Stimulated activated CD4-positive, alpha-beta T cell treated with anti-CD3 and anti-CD28 coated beads, Interleukin-1b, Interleukin-23, amount 100 ng/mL, for 1 hour (primary cell): ENCODE results near the gene NOL12.
"Not testable (repeated sequence)": the region's sequence is repeated elsewhere in the genome, so short reads cannot be mapped to it uniquely, and the experiment has no call there.

Experiments
- DNase-seq, 2 donors: peaks; one replicate each; pipeline ENCODE4 v3.0.0-alpha.2; 2020; ENCODE audit warnings: low read depth in 2 of 2

Gene NOL12

GRCh38 chr22:37713761-37714160 is 27.6 kb downstream of the NOL12 start:
- no peak for DNase-seq

- no peak for DNase-seq
These were observed 28.5 kb downstream of the NOL12 start for GRCh38 chr22:37714634-37715033.

- no peak for DNase-seq
These were observed 29.6 kb downstream of the NOL12 start for GRCh38 chr22:37715760-37716159.

GRCh38 chr22:37716708-37717107 is 30.6 kb downstream of the NOL12 start:
- no peak for DNase-seq

- DNase-seq = not testable (repeated sequence)
These were observed 31.1 kb downstream of the NOL12 start for GRCh38 chr22:37717235-37717634.

GRCh38 chr22:37717746-37718305 is 31.7 kb downstream of the NOL12 start:
- not testable (repeated sequence) for DNase-seq

GRCh38 chr22:37725551-37726240 is 39.6 kb downstream of the NOL12 start:
- no peak for DNase-seq

- DNase-seq = no peak
These were observed 40.2 kb downstream of the NOL12 start for GRCh38 chr22:37726241-37726887.

- DNase-seq = no peak
These were observed 42.5 kb downstream of the NOL12 start for GRCh38 chr22:37728620-37729019.

GRCh38 chr22:37731804-37732471 is 45.8 kb downstream of the NOL12 start:
- no peak for DNase-seq

GRCh38 chr22:37732699-37733607 is 46.8 kb downstream of the NOL12 start:
- no peak for DNase-seq

- DNase-seq = no peak
These were observed 47.7 kb downstream of the NOL12 start for GRCh38 chr22:37733625-37734401.

GRCh38 chr22:37734402-37734700 is 48.2 kb downstream of the NOL12 start:
- DNase-seq = no peak

- DNase-seq = no peak
These were observed 48.9 kb downstream of the NOL12 start for GRCh38 chr22:37734964-37735451.

- no peak for DNase-seq
These were observed 52.9 kb downstream of the NOL12 start for GRCh38 chr22:37739035-37739434.

- no peak for DNase-seq
These were observed 53.5 kb downstream of the NOL12 start for GRCh38 chr22:37739611-37740049.

- no peak for DNase-seq
These were observed 54.5 kb downstream of the NOL12 start for GRCh38 chr22:37740455-37741311.

- DNase-seq = no peak
These were observed 55.2 kb downstream of the NOL12 start for GRCh38 chr22:37741312-37741795.

GRCh38 chr22:37742376-37743171 is 56.4 kb downstream of the NOL12 start:
- DNase-seq = no peak
